ENCODE measurements around the gene TOM1L2.

Gene TOM1L2

DNA sequence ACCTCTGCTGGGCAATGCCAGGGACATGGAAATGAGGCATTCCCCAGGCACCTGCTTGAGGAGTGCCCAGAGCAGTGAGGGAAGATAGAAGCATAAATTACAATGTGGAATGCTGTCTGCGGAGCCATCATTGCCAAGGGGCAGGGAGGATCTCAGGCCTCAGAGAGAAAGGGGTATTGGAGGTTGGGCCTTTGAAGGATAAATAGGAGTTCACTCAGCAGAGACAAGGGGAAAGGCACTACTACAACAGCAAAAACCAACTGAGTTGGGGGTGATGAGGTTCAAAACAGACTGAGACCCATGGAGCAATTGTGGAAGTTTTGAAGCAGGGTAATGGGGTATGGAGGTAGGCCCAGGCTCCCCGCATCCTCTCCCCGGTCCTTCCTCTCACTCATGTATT lies 168.2 kb downstream of the TOM1L2 start:
- H3K4me1 Mint-ChIP-seq: peaks cover 11% of the 10 kb centered on the region
- ATAC-seq: no peak
- H3K36me3 Mint-ChIP-seq: peaks cover 47% of the 10 kb centered on the region
- no peak overlapping the region for H3K27ac Mint-ChIP-seq
- H3K4me3 Mint-ChIP-seq: no peak overlapping the region
- no peaks in the 10 kb centered on the region for H3K27me3 Mint-ChIP-seq
- no peaks in the 10 kb centered on the region for H3K9me3 Mint-ChIP-seq

DNA sequence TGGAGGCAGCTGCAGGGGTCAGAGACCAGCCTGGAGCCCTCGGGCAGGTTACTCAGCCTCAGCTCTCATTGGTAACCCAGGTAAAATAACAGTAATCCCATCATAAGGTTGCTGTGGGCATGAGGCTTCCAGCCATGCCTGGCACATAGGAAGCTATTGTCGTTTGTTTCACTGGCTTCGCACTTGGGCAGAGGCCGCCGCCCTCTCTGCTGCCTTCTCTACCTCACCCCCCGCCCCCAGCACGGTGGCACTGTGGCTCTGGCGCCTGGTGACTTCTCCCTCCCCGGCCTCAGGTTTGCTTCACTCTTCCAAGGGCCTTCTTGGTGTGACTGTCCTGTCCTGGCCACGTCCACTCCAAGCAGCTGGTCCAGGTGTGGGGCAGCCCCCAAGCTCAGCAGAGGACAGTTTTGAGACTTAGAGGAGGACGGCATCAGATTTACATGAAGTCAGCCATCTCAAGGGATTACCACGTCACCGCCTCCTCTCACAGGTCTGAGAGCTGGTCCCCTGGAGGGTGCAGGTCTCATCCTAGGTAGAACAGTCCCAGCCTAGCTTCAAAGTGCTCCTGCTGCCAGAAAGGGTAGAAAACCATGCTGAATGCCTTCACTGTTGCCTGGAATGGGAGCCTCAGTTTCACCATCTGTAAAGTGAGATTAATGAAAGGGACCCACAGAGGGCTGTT lies 170.3 kb downstream of the TOM1L2 start:
- peaks cover 45% of the 10 kb centered on the region for H3K36me3 Mint-ChIP-seq
- no peak overlapping the region for H3K27ac Mint-ChIP-seq

DNA sequence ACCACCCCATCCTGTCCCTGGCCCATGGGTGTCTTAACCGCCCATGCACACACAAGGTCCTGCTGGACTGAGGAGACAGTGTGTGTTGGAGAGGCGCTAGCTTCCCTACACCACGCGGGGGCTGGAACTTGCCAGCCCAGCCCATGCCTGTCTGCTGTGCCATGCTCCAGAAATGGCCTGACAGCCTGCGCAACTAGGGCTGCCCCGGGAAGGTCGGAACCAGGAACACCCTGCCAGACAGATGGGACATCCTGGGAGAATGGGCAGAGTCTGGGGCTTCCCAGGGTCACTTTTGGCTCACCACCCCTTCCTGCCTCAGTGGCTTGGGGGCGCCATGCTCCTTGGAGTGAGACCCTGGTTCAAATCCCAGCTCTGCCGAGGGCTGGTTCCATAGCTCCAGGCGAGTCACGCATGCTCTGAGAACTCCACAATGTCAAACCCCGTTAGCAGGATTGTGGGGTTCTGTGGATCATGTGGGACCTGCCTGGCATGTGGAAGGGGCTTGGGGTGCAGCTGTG lies 171.6 kb downstream of the TOM1L2 start:
- no peak for ATAC-seq
- Mint-ChIP-seq H3K27me3 (no peaks in the 10 kb centered on the region), H3K9me3 (no peaks in the 10 kb centered on the region), H3K27ac (no peak overlapping the region), H3K4me1 (peaks cover 6% of the 10 kb centered on the region), H3K36me3 (peaks cover 40% of the 10 kb centered on the region), H3K4me3 (no peak overlapping the region)

More for the DNA sequence above, 170.3 kb downstream of the TOM1L2 start:
- H3K4me3 Mint-ChIP-seq: no peak overlapping the region
- ATAC-seq: no peak
- peaks cover 6% of the 10 kb centered on the region for H3K4me1 Mint-ChIP-seq
- H3K9me3 Mint-ChIP-seq: no peaks in the 10 kb centered on the region
- no peaks in the 10 kb centered on the region for H3K27me3 Mint-ChIP-seq

DNA sequence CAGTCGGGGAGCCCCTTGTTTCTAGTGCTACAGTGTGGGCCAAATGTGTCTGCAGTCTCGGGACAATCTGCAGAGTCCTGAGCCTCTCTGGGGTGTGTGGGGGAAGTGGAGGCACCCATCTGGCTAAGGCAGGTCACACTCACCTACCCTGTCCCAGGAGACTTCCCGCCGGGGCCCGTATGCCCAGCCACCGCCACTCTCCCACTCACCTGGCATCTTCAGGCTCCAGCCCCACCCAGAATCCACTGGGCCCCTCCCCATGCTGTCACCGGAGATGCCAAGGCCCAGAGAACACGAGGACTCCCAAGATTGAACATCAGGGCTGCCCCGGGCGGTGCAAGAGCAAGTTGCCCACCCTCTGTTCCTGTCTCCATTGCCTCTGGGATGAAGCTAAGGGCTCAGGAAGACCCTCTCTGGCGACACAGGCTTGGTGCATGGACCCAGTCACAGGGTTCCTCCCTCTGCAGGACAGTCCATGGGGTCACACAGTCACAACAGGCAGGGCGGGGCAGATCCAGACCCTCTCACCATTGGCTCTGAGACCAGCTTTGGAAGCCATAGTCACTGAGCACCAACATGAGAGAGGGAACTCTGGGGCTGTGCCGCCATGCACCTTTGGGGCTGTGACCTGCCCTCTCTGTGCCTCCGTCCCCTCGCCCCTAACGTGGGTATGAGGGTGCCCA lies 173.5 kb downstream of the TOM1L2 start:
- Mint-ChIP-seq H3K4me3 (no peak overlapping the region), H3K4me1 (peaks cover 9% of the 10 kb centered on the region), H3K36me3 (peaks cover 44% of the 10 kb centered on the region), H3K27me3 (no peaks in the 10 kb centered on the region), H3K9me3 (no peaks in the 10 kb centered on the region), H3K27ac (no peak overlapping the region)
- no peak for ATAC-seq

DNA sequence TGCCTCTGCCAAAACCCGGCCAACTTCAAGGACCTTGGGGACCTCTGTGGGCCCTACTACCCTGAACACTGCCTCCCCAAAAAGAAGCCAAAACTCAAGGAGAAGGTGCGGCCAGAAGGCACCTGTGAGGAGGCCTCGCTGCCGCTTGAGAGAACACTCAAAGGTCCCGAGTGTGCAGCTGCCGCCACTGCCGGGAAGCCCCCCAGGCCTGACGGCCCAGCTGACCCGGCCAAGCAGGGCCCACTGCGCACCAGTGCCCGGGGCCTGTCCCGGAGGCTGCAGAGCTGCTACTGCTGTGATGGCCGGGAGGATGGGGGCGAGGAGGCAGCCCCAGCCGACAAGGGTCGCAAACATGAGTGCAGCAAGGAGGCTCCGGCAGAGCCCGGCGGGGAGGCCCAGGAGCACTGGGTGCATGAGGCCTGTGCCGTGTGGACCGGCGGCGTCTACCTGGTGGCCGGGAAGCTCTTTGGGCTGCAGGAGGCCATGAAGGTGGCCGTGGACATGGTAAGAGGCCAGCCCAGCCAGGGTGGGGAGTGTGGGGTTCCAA lies 174.1 kb downstream of the TOM1L2 start:
- Mint-ChIP-seq H3K4me3 (no peak overlapping the region), H3K27ac (no peak overlapping the region), H3K27me3 (no peaks in the 10 kb centered on the region), H3K9me3 (no peaks in the 10 kb centered on the region), H3K36me3 (peaks cover 47% of the 10 kb centered on the region), H3K4me1 (peaks cover 13% of the 10 kb centered on the region)
- ATAC-seq: no peak

DNA sequence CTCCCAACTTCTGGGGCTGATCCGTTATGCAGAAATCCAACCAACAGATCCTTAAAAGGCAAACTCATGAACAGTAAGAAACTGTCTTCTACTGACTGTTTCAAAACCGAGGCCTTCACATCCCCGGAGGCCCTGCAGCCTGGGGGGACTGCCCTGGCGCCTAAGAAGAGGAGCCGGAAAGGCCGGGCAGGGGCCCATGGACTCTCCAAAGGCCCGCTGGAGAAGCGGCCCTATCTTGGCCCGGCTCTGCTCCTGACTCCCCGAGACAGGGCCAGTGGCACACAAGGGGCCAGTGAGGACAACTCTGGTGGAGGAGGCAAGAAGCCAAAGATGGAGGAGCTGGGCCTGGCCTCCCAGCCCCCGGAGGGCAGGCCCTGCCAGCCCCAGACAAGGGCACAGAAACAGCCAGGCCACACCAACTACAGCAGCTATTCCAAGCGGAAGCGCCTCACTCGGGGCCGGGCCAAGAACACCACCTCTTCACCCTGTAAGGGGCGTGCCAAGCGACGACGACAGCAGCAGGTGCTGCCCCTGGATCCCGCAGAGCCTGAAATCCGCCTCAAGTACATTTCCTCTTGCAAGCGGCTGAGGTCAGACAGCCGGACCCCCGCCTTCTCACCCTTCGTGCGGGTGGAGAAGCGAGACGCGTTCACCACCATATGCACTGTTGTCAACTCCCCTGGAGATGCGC lies 174.9 kb downstream of the TOM1L2 start:
- H3K4me1 Mint-ChIP-seq: peaks cover 19% of the 10 kb centered on the region
- H3K4me3 Mint-ChIP-seq: no peak overlapping the region
- no peak for ATAC-seq
- no peaks in the 10 kb centered on the region for H3K27me3 Mint-ChIP-seq
- H3K36me3 Mint-ChIP-seq: peaks cover 48% of the 10 kb centered on the region
- H3K27ac Mint-ChIP-seq: no peak overlapping the region
- no peaks in the 10 kb centered on the region for H3K9me3 Mint-ChIP-seq

DNA sequence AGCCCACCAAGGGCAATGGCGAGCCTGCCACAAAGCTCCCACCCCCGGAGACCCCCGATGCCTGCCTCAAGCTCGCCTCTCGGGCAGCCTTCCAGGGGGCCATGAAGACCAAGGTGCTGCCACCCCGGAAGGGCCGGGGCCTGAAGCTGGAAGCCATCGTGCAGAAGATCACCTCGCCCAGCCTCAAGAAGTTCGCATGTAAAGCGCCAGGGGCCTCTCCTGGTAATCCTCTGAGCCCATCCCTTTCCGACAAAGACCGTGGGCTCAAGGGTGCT lies 175.5 kb downstream of the TOM1L2 start:
- Mint-ChIP-seq H3K27ac (no peak overlapping the region), H3K4me1 (peaks cover 24% of the 10 kb centered on the region), H3K36me3 (peaks cover 48% of the 10 kb centered on the region), H3K9me3 (no peaks in the 10 kb centered on the region), H3K4me3 (no peak overlapping the region), H3K27me3 (no peaks in the 10 kb centered on the region)
- no peak for ATAC-seq

DNA sequence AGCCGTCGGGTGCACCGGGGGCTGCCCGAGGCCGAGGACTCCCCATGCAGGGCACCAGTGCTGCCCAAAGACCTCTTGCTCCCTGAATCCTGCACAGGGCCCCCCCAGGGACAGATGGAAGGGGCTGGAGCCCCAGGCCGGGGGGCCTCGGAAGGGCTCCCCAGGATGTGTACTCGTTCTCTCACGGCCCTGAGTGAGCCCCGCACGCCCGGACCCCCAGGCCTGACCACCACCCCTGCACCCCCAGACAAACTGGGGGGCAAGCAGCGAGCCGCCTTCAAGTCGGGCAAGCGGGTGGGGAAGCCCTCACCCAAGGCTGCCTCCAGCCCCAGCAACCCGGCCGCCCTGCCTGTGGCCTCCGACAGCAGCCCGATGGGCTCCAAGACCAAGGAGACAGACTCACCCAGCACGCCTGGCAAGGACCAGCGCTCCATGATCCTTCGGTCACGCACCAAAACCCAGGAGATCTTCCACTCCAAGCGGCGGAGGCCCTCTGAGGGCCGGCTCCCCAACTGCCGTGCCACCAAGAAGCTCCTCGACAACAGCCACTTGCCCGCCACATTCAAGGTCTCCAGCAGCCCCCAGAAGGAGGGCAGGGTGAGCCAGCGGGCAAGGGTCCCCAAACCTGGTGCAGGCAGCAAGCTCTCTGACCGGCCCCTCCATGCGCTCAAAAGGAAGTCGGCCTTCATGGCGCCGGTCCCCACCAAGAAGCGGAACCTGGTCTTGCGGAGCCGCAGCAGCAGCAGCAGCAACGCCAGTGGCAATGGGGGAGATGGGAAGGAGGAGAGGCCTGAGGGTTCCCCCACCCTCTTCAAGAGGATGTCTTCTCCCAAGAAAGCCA lies 176.0 kb downstream of the TOM1L2 start:
- no peaks in the 10 kb centered on the region for H3K9me3 Mint-ChIP-seq
- ATAC-seq: no peak
- no peaks in the 10 kb centered on the region for H3K27me3 Mint-ChIP-seq
- peaks cover 46% of the 10 kb centered on the region for H3K36me3 Mint-ChIP-seq
- H3K27ac Mint-ChIP-seq: no peak overlapping the region
- H3K4me3 Mint-ChIP-seq: no peak overlapping the region
- peaks cover 30% of the 10 kb centered on the region for H3K4me1 Mint-ChIP-seq

DNA sequence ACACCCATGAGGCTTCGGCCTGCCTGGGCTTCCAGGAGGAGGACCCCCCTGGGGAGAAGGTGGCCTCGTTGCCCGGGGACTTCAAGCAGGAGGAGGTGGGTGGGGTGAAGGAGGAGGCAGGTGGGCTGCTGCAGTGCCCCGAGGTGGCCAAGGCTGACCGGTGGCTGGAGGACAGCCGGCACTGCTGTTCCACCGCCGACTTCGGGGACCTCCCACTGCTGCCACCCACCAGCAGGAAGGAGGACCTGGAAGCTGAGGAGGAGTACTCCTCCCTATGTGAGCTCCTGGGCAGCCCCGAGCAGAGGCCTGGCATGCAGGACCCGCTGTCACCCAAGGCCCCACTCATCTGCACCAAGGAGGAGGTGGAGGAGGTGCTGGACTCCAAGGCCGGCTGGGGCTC lies 176.9 kb downstream of the TOM1L2 start:
- Mint-ChIP-seq H3K4me3 (no peak overlapping the region), H3K4me1 (peaks cover 30% of the 10 kb centered on the region), H3K27ac (no peak overlapping the region), H3K9me3 (no peaks in the 10 kb centered on the region), H3K36me3 (peaks cover 40% of the 10 kb centered on the region), H3K27me3 (no peaks in the 10 kb centered on the region)
- ATAC-seq: no peak

DNA sequence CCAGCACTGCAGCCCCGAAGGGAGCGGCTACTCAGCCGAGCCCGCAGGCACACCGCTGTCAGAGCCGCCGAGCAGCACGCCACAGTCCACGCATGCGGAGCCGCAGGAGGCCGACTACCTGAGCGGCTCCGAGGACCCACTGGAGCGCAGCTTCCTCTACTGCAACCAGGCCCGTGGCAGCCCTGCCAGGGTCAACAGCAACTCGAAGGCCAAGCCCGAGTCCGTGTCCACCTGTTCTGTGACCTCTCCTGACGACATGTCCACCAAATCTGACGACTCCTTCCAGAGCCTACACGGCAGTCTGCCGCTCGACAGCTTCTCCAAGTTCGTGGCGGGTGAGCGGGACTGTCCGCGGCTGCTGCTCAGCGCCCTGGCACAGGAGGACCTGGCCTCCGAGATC lies 177.8 kb downstream of the TOM1L2 start:
- peaks cover 28% of the 10 kb centered on the region for H3K4me1 Mint-ChIP-seq
- no peaks in the 10 kb centered on the region for H3K9me3 Mint-ChIP-seq
- H3K27me3 Mint-ChIP-seq: no peaks in the 10 kb centered on the region
- H3K4me3 Mint-ChIP-seq: no peak overlapping the region
- peaks cover 35% of the 10 kb centered on the region for H3K36me3 Mint-ChIP-seq
- ATAC-seq: no peak
- H3K27ac Mint-ChIP-seq: no peak overlapping the region

All from stimulated activated memory B cell treated with anti-CD40 and anti-IgM and Interleukin-4, amounts not matched to agents 10 μg/mL and 1 μg/mL and 100 μg/mL, for 72 hours (primary cell).